Left renal cortex interstitium (tissue), 4 donors: Measurements from ENCODE around the gene CPSF6. TPM values are rescaled to one million over a fixed set of nuclear protein-coding genes. Genes with fewer than 3 reads are reported as not detected.
A peak's percentile ranks its signal among the peaks of the same experiment; 100 is the strongest.
"Not testable (repeated sequence)": the region's sequence is repeated elsewhere in the genome, so short reads cannot be mapped to it uniquely, and the experiment has no call there.

Source experiments
- DNase-seq, 4 donors: peaks; one replicate each; pipeline ENCODE4 v3.0.0-alpha.2; 2013; ENCODE audit warnings: low read depth in 4 of 4, low spot score in 2 of 4, missing footprints in 1 of 4
- polyA plus RNA-seq, 4 donors: library from polyadenylated mRNA; unstranded; fragments of 120-200 nt; gene quantifications; one replicate each; pipeline ENCODE4 v1.2.1, GENCODE V29; 2013; ENCODE audit not compliant: insufficient read length in 4 of 4

CPSF6 gene
- polyA plus RNA-seq, 4 donors, result 91.2 to 125 (median 111) TPM

- no peak for DNase-seq
These were observed 15.5 kb downstream of the CPSF6 start for GRCh38 chr12:69254862-69255261.

GRCh38 chr12:69258655-69259054 is 19.3 kb downstream of the CPSF6 start:
- DNase-seq, result no peak

- no peak for DNase-seq
These were observed 23.1 kb downstream of the CPSF6 start for GRCh38 chr12:69262264-69262974.

GRCh38 chr12:69265205-69265604 is 25.8 kb downstream of the CPSF6 start:
- no peak for DNase-seq

- not testable (repeated sequence) for DNase-seq
These were observed 26.3 kb downstream of the CPSF6 start for GRCh38 chr12:69265633-69266032.

GRCh38 chr12:69266036-69266635 is 26.8 kb downstream of the CPSF6 start:
- no peak for DNase-seq

- no peak for DNase-seq
These were observed 30.4 kb downstream of the CPSF6 start for GRCh38 chr12:69269736-69270135.

GRCh38 chr12:69272511-69272910 is 33.1 kb downstream of the CPSF6 start:
- DNase-seq, result no peak

GRCh38 chr12:69274861-69275260 is 35.5 kb downstream of the CPSF6 start:
- DNase-seq, result no peak

GRCh38 chr12:69275471-69275891 is 36.1 kb downstream of the CPSF6 start:
- no peak for DNase-seq

GRCh38 chr12:69278814-69279782 is 39.7 kb downstream of the CPSF6 start:
- DNase-seq, result no peak

GRCh38 chr12:69284131-69284530 is 44.8 kb downstream of the CPSF6 start:
- peak in 3 of 4 donors; percentile 23 to 28 (median 25) for DNase-seq

- no peak for DNase-seq
These were observed 48.2 kb downstream of the CPSF6 start for GRCh38 chr12:69287556-69287955.

- peak; percentile 31 to 69 (median 34) for DNase-seq
These were observed 51.3 kb downstream of the CPSF6 start for GRCh38 chr12:69290545-69291277.

- no peak for DNase-seq
These were observed 51.9 kb downstream of the CPSF6 start for GRCh38 chr12:69291278-69291593.

GRCh38 chr12:69298133-69298532 is 58.8 kb downstream of the CPSF6 start:
- DNase-seq, result no peak

GRCh38 chr12:69298947-69299346 is 59.6 kb downstream of the CPSF6 start:
- no peak for DNase-seq

- no peak for DNase-seq
These were observed 64.9 kb downstream of the CPSF6 start for GRCh38 chr12:69304284-69304683.

GRCh38 chr12:69309461-69309860 is 70.1 kb downstream of the CPSF6 start:
- DNase-seq, result no peak

GRCh38 chr12:69313209-69313608 is 73.8 kb downstream of the CPSF6 start:
- DNase-seq, result no peak

- DNase-seq, result not testable (repeated sequence)
These were observed 77.4 kb downstream of the CPSF6 start for GRCh38 chr12:69316784-69317183.
